GM20431 (cell line): Measurements from ENCODE around the gene UIMC1.

Source experiments
- in situ Hi-C: fragments of 300-500 bp; cut with MseI, MboI; formaldehyde crosslinking; loops from one replicate; pipeline ENCODE4 v1.15.0; 2020; ENCODE audit warnings: low sequenced_read_pairs; ENCODE audit not compliant: unreplicated experiment

UIMC1 gene

GRCh38 chr5:176959051-176959450 lies 47.5 kb downstream of the UIMC1 start:
- in situ Hi-C loops = no loop called here

GRCh38 chr5:176956756-176957155 lies 49.8 kb downstream of the UIMC1 start:
- in situ Hi-C loops = no loop called here

GRCh38 chr5:176955895-176956294 lies 50.7 kb downstream of the UIMC1 start:
- in situ Hi-C loops = no loop called here

- in situ Hi-C loops = no loop called here
These were observed 52.5 kb downstream of the UIMC1 start for GRCh38 chr5:176954050-176954449.

- in situ Hi-C loops = no loop called here
These were observed 53.9 kb downstream of the UIMC1 start for GRCh38 chr5:176952531-176953193.

GRCh38 chr5:176948458-176948857 lies 58.1 kb downstream of the UIMC1 start:
- in situ Hi-C loops = loop anchor here (25.0 kb wide), 1 partner anchor 286 kb away; no protein-coding TSS in a partner anchor

GRCh38 chr5:176947847-176948246 lies 58.7 kb downstream of the UIMC1 start:
- in situ Hi-C loops = loop anchor here (25.0 kb wide), 1 partner anchor 286 kb away; no protein-coding TSS in a partner anchor

GRCh38 chr5:176944268-176944667 lies 62.3 kb downstream of the UIMC1 start:
- in situ Hi-C loops = loop anchor here (25.0 kb wide), 1 partner anchor 282 kb away; no protein-coding TSS in a partner anchor

GRCh38 chr5:176943816-176944215 lies 62.8 kb downstream of the UIMC1 start:
- in situ Hi-C loops = loop anchor here (25.0 kb wide), 1 partner anchor 282 kb away; no protein-coding TSS in a partner anchor

GRCh38 chr5:176941951-176942350 lies 64.6 kb downstream of the UIMC1 start:
- in situ Hi-C loops = loop anchor here (25.0 kb wide), 1 partner anchor 280 kb away; no protein-coding TSS in a partner anchor

GRCh38 chr5:176938472-176938871 lies 68.1 kb downstream of the UIMC1 start:
- in situ Hi-C loops = loop anchor here (25.0 kb wide), 1 partner anchor 276 kb away; no protein-coding TSS in a partner anchor

- in situ Hi-C loops = loop anchor here (25.0 kb wide), 1 partner anchor 273 kb away; no protein-coding TSS in a partner anchor
These were observed 71.6 kb downstream of the UIMC1 start for GRCh38 chr5:176935017-176935416.

- in situ Hi-C loops = loop anchor here (25.0 kb wide), 1 partner anchor 272 kb away; no protein-coding TSS in a partner anchor
These were observed 72.2 kb downstream of the UIMC1 start for GRCh38 chr5:176934309-176934930.

- in situ Hi-C loops = loop anchor here (25.0 kb wide), 1 partner anchor 267 kb away; no protein-coding TSS in a partner anchor
These were observed 76.9 kb downstream of the UIMC1 start for GRCh38 chr5:176929654-176930053.

- in situ Hi-C loops = loop anchor here (25.0 kb wide), 1 partner anchor 265 kb away; no protein-coding TSS in a partner anchor
These were observed 79.0 kb downstream of the UIMC1 start for GRCh38 chr5:176927562-176927961.

- in situ Hi-C loops = no loop called here
These were observed 83.8 kb downstream of the UIMC1 start for GRCh38 chr5:176922817-176923216.

- in situ Hi-C loops = no loop called here
These were observed 84.9 kb downstream of the UIMC1 start for GRCh38 chr5:176921714-176922113.

- in situ Hi-C loops = no loop called here
These were observed 88.0 kb downstream of the UIMC1 start for GRCh38 chr5:176918613-176919012.

GRCh38 chr5:176916337-176916736 lies 90.2 kb downstream of the UIMC1 start:
- in situ Hi-C loops = no loop called here

- in situ Hi-C loops = no loop called here
These were observed 90.7 kb downstream of the UIMC1 start for GRCh38 chr5:176915906-176916305.

GRCh38 chr5:176912115-176912514 lies 94.5 kb downstream of the UIMC1 start:
- in situ Hi-C loops = no loop called here
